ENCODE results near the gene ASPSCR1. TPM values are rescaled to one million over a fixed set of nuclear protein-coding genes. Genes with fewer than 3 reads are reported as not detected.

The ASPSCR1 gene
- total RNA-seq, 1 donor from 2014 or later: 22.0 TPM

DNA sequence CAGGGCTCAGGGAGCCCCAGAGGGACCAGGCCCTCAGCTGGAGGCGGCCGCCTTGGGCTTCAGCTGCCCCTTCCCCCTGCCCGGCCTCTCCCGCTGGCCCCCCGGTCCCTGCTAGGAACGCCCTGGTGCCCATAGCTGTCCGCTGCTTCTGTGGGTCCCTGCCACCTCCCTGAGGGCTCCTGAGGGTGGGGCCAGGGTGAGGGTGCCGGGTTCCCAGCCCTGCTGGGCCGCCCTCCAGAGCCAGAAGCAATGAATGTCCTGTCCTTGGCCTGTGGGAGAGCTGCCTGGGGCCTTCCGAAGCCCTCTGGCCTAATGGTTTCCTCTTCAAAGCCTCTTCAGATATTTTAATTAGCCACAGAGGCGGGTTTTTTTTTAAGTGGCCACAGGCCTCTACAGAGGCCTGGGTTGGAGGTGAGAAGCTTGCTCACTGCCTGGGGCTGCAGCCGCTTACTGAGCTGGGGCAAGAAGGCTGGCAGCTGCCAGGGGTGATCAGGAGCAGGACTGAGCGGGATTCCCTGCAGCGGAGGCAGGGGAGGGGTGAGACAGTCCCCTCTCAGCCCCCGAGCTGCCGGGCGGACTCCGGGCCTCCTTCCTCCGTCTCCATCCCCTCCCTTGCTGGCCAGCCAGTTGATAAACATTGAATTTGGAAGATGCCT is 35.3 kb downstream of the ASPSCR1 start:
- DNase-seq (ENCODE audit: low read depth in 2 of 2): no peak

DNA sequence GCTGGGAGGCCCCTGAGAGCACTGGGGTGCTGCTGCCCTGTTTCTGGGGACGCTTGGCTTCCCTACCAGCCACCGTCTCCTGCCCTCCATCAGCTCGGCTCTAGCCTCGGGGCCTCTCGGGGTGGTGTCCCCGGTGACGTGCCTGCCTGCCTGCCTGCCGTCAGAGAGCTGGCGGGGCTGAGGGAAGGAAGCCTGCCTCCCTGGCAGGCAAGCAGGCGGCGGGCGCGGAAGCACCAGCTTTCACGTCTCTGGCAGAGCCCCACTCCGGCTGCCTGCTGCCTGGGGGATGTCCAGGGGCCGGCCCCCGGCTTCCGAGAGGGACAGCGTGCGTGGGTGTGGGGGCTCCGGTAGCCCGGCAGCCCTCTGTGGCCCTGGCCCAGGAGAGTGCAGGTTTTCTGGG is 35.9 kb downstream of the ASPSCR1 start:
- no peak for DNase-seq (ENCODE audit: low read depth in 2 of 2)

DNA sequence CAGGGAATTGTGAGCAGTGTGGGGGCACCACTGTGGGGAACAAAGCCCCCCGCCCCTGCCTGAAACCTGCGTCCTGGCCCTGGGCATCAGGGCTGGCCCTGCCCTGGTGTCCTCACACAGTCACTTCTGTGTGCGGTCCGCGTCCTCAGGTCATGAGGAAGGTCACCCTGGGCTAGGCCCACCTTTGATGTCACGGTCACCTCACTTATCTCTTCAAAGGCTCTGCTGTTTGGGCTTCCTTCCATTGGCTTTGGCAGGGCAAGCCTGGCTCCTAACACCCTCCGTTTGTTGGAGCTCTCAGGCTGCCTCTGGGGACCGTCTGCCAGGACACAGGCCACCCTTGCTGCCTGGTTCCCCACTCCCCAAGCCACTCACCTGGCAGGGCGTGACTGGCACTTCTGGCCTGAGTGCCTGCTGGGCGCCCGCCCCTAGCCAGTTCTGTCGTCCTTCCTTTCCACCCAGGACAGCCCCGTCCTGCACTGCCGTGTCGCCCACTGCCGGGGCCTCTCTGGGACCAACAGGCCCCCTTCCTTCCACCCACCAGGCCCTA is 36.4 kb downstream of the ASPSCR1 start:
- no peak for DNase-seq (ENCODE audit: low read depth in 2 of 2)

DNA sequence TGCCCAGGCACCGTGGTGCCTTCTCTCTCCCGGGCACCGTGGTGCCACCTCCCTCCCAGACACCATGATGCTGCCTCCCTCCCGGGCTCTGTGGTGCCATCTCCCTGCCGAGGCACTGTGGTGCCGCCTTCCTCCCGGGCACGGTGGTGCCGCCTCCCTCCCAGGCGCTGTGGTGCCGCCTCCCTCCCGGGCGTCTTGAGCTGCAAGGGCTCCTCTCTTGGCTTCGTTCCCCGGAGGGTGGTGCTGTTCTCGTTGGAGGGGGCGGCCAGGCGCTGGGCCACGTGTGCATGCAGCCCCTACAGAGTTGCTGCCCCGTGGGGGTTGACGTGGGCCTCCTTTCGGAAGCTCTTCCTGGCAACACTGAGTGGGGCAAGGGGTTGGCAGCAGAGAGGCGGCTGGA is 37.0 kb downstream of the ASPSCR1 start:
- no peak for DNase-seq (ENCODE audit: low read depth in 2 of 2)

DNA sequence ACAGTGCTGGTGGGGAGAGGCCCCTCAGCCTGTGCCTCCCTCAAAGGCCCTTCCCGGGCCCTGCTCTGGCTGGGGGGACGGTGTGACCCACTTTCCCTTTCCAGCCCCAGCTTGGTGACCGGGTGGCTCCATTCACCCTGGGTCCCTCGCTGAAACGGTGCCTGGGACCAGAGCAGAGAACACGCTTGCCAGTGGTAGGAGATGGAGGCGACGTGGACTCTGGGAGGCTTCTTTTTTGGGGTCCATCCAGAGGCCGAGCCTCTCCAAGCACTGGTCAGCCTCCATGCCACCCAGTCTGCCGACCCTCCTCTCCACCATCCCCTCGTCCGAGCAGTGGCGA is 37.5 kb downstream of the ASPSCR1 start:
- no peak for DNase-seq (ENCODE audit: low read depth in 2 of 2)

DNA sequence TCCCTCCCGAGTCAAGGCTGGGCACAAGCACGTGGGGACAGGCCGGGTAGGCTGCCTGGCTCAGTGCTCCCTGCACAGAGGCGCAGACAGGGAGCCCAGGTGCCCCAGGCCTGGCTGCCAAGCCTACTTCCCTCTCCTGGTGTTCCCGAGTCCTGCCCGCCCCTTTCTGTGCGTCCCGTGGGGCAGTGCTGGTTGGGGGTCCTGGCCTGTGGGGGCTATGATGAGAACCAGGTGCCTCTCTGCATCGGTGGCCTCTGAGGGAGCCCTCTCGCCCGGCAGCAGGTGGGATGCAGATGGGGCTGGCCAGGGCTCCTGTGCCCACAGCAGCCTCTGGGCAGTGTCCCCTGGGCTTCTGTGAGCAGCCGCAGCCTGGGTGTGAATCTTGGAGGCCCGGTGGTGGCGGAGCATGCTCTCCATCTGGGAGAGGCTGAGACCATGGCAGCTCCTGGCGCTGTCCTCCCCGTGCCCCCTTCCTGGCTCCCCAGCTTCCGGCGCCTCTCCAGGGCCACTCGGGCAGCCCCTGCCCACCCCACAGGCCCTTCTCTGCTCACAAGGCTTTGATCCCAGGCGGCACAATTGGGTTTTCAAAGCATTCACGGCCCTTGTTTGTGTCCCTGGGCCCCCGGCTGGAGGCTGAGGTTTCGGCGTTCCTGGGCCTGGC is 38.0 kb downstream of the ASPSCR1 start:
- DNase-seq (ENCODE audit: low read depth in 2 of 2): no peak

DNA sequence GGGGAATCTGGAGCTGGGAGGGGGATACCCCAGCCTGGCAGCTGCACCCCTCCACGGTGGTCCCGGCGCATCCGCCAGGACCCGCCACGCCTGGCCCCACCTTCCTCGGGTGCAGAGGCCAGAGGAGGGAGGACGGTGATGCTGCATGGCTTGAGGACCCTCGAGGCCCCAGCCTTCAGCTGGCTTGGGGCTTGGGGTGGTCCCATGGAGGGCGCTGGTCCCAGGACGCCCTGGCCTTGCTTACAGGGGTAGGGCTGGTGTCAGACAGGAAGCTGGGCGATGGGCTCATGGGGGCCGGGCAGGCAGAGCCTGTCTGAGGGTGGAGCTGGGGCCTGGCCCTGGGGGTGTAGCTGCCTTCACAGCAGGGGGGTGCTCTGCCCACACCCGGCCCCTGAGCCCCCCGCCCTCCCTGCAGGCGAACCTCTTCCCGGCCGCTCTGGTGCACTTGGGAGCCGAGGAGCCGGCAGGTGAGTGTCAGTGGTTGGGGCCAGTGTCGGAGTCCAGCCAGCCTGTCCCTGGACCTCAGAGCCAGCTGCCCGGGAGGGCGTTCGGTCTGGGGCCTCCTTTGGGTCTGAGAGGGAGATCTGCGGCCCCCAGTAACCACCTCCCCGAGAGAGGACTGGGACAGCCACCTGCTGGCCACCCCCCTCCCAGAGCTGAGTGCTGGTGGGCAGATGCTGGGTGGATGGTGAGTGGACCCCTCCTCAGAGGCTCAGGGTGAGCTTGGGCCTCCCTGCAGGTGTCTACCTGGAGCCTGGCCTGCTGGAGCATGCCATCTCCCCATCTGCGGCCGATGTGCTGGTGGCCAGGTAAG is 38.8 kb downstream of the ASPSCR1 start:
- DNase-seq (ENCODE audit: low read depth in 2 of 2): no peak

DNA sequence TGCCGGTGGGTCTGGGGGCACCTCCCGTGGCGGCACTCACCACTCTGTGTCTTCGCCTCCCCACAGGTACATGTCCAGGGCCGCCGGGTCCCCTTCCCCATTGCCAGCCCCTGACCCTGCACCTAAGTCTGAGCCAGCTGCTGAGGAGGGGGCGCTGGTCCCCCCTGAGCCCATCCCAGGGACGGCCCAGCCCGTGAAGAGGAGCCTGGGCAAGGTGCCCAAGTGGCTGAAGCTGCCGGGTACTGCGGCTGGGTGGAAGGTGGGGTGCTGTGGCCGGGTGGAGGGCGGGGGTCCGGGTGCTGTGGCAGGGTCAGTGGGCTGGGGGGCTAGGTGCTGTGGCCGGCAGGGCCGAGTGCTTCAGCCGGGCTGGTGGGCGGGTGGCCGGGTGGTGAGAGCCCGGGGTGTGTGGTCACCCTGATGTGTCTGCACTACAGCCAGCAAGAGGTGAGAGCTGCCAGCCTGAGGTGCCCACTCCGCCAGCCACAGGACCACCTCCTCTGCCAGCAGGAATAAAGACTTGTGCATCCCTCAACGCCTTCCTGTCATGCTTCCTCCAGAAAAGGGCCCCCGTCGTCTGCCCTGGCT is 39.5 kb downstream of the ASPSCR1 start:
- no peak for DNase-seq (ENCODE audit: low read depth in 2 of 2)

DNA sequence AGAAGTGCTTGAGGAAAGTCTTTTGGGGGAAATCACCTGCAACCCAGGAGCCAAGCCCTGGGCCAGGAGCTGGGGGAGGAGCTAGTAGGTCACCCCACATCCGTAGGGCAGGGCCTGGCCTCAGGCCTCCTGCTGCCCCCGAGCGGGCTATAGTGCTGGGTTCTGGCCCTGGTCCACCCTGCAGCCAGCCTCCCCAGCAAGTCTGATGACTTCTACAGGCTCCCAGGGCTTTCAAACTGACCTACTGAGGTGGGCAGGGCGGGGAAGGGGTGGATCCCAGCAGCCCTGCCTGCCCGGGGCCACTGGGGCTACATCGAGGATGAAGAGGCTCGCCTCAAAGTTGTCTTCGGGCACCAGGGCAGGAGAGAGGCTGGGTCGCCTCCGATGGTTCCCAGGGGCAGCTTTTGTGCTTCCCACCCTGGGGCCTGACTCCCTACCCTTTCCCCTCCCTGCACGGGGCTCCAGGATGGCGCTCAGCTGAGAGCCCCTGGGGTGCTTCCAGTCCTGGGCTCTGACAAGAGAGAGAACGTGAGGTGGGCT is 40.3 kb downstream of the ASPSCR1 start:
- DNase-seq (ENCODE audit: low read depth in 2 of 2): no peak

DNA sequence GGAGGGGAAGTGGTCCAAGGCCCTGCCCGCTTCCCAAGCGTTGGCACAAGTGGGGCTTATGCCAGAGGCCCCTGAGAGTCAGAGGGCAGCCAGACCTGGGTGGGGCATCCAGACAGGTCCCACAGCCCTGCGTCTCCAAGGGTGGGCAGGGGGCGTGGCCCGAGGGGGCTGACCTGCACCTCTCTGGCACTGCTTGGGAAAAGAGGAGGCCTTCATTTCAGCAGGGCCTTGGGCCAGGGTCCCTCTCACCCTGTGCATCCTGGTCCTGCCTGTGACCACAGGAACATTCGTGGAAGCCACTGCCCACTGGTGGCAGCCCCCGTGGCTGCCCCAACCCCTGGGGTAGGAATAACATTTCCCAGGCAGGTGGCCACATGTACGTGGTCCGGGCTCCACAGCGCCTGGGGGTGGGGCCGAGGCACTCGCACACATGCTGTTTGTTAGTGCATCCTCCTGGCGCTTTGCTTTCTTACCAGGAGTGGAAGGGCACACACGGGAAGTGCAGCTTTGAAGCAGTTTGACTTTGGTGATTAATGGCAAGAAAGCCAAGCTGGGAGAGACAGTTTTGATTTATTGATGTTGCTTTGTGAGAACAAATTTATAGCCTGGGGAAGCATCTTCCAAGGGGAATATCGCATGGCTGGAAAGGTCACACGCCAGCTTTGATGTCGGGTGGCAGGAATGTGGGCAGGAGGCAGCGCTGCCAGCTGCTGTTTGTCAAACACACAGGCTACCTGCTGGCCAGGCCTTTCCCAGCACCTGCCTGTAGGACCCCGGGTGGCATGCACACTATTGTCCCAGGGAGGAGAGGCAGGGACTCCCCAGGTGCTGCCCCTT is 40.9 kb downstream of the ASPSCR1 start:
- DNase-seq (ENCODE audit: low read depth in 2 of 2): no peak

DNA sequence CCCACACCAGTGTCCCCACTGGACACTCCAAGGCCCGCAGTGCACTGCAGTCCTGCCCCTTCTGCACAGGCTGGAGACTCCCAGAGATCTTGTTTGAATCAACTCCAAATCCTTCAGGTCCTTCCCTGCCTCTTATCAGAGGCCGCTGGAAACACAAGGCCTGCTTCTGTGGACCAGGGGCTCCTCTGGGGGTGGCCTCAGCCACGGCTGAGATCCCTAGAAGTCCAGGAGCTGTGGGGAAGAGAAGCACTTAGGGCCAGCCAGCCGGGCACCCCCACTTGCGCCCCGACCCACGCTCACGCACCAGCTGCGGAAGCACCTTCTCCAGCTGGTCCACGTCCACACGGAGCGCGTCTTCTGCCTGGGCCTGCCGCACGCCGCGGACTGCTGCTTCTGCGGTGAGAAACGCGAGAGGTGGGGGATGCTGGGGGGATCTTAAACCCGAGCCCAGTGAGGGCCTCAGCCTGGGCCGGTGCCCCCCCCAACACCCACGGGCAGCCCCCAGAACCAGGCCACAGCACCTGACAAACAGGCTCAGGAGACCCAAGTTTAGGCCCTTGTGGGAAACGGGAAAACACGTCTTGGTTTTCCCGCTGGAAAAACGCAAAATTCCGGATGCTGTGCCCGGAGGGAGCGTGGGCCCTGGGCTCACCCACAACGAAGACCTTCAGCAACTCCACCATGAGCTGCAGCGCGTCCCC is 41.7 kb downstream of the ASPSCR1 start:
- no peak for DNase-seq (ENCODE audit: low read depth in 2 of 2)

DNA sequence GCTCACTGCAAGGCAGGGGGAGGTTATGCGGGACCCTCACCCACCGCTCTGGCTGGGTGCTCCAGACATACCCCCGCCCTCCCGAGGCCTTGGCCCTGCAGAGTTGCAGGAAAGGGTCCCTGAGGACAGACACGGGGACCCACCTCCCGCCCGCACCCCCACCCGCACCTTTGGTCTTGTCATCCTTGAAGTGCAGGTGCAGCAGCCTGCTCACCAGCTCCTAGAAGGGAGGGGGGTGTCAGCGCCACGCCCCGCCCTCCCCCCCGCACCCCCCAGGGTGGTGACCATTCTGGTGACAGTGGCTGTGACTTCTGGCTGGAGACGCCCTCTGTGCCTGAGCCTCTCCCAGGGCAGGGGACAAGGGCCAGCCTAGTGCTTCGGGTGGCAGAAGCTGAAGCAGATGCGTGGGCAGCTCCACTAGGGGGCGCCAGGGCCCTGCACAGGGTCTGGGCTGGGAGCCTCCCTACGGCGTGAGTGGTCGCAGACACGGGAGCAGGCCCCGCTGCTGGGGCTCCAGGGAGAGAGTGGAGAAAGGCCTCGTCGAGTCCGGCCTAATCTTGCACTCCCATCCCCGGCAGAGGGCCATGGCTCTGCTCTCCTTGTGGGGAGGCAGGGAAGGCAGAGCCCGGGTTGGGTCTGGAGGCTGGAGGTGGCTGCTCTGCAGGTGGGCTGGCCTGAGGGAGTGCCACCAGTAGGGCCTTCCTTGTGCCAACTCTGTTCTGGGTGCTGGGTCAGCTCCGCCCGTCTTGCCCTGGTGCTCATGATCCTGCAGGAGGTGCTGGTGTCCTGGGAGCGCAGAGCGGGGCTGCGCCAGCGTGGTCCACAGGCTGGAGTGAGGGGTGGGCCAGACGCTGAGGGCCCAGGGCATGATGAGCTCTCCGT is 42.5 kb downstream of the ASPSCR1 start:
- peak in 1 of 2 donors; percentile 60 for DNase-seq (ENCODE audit: low read depth in 2 of 2)

DNA sequence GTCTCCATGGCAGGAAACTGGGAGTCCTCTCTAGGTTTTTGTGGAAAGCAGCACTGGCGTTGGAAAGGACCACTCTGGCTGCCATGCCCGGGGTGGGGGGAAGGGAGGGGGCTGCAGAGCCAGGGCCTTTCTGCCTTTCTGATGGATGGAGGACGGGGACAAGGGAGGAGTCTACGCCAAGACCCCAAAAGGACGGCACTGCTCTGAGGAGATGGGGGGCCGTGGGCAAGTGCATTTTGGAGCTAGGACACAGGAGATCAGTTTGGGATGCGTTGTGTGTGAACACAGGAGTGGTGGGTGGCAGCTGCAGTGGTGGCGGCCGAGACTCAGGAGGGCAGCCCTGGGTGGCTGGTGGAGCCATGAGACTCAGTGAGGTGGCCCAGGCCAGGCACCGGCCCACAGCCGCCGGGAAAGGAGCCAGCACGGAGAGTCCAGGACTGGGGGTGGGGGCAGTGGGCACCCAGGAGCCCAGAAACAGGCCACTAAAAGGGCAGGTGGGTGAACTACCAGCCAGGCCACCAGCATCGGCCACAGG is 43.2 kb downstream of the ASPSCR1 start:
- no peak for DNase-seq (ENCODE audit: low read depth in 2 of 2)

DNA sequence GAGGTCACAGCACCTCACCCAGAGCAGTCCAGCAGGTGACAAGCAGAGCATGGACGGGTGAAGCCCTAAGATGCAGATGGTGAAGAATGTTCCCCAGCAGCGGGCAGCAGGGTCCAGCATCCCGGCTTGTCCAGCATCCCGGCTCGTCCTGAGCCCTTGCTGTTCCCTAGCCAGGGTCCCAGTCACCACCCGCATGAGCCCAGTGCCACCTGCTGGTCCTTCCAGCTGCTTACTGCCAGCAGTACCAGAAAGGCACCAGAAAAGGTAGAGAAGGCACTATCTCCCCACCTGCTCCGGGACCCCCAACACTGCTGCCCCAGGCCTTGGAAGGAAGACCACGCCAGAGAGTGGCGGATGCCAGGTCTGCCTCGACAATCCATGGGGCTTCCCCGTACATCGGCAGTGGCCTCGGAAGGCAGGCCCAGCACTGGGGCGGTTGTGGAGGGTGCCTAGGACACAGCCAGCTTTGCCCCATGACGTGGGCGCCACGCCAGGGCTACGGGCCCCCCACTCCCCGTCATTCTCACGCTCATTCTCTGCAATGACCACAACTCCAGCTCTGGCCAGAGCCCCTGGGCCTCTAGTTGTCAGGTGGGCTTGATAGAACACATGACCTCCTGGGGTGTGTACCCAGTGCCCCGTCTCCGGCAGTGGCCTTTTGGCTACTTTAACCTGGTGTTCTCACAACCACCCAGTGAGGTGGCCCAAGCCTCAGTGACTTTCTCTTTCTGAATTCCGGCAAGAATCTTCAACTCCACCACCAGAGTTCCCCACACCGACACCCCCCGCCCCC is 43.9 kb downstream of the ASPSCR1 start:
- peak; percentile 68 to 78 for DNase-seq (ENCODE audit: low read depth in 2 of 2)

DNA sequence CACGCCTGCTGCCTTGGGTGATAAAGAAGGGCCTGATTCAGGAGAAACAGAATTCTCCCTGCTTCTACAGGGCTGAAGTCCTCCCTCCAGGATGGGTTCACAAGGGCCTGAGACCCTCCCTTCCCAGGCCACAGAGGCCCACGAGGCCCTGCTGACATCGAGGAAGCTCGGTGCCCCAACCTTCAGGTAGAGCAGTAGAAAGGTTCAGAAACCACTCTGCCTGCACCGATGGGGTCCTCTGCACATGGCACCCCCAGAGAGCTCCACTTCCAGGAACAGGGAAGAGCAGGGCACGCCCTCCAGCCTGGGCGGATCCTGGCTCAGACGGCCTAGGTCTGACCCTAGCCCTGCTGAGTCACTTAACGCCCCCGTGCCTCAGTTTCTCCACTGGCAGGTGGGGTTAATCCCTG is 44.5 kb downstream of the ASPSCR1 start:
- DNase-seq (ENCODE audit: low read depth in 2 of 2): no peak

DNA sequence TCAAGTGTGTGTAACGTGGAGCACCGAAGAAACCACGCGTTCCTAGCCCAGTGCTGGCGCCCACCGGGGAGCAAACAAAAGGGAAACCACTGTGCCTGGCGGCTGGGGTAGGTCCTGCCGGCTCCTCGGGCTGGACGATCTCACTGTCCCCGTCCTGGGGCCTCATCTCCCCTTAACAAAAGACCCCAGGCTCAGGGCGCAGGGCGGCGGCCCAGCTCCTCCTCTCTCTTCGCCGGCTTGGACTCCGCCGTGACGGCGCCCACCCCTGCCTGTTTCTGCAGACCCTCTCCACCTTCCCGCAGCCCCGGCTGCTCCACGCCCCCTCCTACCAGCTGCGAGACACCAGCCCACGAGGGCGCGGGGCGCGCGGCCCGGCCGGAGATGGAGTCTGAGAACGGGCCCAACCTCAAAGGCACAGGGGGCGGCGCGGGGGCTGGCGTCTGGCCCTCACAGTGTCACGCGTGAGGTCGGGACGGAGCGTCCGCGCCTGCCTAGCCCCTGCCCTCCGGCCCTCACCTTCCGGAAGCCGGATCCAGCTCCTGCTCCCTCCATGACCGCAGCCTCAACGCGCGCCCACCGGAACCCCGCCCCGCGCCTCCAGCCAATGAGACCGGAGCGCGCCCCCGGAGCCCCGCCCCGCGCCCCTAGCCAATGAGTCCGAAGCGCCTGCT is 45.0 kb downstream of the ASPSCR1 start, which contains the start of gene CENPX:
Gene CENPX, minus strand, starts transcription at position 569 of the 671 bp plus-strand sequence. Its CDS starts 17 bp downstream, at position 552.
- DNase-seq (ENCODE audit: low read depth in 2 of 2): peak in 1 of 2 donors; percentile 12

DNA sequence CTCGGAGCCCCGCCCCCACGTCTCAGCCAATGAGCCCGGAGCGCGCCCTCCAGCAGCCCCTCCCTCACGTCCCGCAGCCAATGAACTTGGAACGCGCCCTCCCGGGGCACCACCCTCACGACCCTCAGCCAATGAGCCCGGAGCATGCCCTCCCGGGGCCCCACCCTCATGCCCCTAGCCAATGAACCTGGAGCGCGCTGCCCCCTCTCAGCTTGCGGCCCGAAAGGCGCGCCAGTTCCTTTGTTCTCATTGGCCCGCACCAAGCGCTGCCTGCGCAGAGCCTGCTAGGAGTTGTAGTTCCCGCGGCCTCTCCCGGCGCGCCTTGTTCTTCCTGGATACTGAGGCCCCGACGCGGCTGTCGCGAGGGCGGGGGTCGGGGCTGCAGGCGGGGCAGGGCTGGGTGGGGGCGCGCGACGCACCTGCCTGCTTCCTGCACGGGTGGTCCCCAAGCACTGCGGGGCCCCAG is 45.6 kb downstream of the ASPSCR1 start, which contains the start of gene LRRC45:
Gene LRRC45, plus strand, starts transcription at position 325 of the 466 bp plus-strand sequence. CDS start 339 bp downstream, outside the sequence.
- DNase-seq (ENCODE audit: low read depth in 2 of 2): peak; percentile 97 to 100

All from dermis microvascular lymphatic vessel endothelial cell (primary cell).